GM19455 (cell line): ENCODE data around the gene GRK6.

Experiments used
- ATAC-seq: cut with Tn5 transposase; IDR thresholded peaks from one replicate; pipeline ENCODE4 v1.9.1; 2021; ENCODE audit not compliant: unreplicated experiment

Gene GRK6

DNA sequence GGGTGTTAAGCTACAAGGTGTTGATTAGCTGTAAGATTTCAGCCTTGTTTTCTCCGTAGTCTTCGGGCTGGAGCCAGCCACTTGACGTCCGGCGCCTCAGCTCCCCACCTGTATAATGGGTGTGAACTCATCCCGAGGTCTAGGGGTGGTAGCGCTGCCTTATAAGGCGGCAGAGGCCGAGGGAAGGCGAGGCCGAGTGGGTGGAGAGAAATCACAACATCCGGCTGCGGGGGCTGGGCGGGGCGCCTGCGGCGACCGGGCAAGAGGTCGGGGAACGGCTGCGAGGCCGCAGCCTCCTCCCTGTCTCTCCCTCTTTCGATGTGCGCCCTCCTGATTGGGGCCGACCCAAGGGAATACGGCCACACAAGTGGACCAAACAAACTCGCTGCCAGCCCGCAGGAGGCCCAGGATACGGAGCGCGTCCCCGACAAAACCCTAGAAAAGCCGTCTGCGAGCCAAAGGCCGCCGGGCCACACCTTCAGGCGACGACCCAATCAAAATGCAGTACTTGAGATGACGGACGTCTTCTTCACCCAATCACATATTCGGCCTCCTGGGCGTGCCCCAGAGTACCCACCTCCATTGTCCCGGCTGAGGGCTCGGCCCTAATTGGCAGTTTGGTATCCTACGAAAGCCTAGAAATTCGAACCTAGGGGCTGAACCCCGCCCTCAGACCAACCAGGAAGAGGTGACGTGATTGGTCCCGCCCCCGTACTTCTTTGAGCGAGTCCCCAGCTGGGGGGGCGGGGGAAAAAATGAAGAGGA lies 493 bp upstream of the GRK6 start:
- ATAC-seq = peak; percentile 79

DNA sequence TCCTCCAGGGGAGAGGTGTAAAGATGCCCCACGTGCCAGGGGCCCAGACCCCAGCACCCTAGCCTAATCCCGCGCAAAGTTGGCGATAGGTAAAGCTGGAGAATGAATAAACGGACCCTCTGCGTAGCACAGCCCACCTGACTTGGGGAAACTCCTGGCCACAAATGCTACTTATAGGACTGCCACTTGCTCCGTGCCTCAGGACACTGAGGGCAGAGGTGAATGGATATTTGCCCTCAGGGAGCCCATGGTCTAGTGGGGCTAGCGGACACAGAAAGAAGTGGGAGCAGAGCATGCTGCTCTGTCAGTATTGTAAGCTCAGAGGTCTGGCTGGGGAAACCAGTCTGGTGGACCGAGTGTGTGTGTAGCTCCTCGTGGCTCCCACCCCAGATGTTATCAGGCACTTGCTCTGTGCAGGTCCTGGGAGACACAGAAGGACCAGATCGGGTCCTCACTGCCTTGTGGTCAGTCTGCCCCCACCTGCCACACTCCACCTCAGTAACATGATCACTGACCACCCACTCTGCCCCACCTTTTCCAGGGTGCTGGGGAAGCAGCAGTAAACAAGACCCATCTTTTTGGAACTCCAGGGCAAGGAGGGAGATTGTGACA lies 841 bp downstream of the GRK6 start:
- ATAC-seq = no peak

- no peak for ATAC-seq
Observed at GRCh38 chr5:177427919-177428573, 1.6 kb downstream of the GRK6 start.

DNA sequence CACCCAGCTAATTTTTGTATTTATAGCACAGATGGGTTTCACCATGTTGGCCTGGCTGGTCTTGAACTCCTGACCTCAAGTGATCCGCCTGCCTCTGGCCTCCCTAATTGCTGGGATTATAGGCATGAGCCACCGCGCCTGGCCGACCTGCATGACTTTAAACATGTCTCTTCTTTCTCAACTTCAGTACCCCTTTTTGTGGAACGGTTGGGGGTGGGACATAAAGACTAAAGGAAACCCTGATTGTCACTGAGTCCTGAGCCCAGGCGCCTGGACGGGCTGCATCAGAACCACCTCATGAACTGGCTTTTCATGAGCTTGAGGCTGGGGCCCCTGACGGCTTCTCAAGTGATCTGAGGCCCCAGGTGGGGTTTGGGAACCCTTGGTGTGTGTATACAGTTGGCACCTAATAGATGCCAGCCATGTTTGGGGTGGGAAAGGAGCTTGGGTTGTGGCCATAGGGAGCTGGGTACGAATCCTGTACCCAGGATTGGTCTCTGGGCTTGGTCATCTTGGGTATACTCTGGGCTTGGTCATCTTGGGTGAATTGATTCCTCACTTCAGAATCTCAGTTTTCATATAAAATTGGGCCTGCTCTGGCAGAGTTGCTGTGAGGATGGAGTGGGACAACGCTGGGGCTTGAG lies 2.2 kb downstream of the GRK6 start:
- no peak for ATAC-seq

- ATAC-seq = no peak
Observed at GRCh38 chr5:177429248-177430040, 3.0 kb downstream of the GRK6 start.

DNA sequence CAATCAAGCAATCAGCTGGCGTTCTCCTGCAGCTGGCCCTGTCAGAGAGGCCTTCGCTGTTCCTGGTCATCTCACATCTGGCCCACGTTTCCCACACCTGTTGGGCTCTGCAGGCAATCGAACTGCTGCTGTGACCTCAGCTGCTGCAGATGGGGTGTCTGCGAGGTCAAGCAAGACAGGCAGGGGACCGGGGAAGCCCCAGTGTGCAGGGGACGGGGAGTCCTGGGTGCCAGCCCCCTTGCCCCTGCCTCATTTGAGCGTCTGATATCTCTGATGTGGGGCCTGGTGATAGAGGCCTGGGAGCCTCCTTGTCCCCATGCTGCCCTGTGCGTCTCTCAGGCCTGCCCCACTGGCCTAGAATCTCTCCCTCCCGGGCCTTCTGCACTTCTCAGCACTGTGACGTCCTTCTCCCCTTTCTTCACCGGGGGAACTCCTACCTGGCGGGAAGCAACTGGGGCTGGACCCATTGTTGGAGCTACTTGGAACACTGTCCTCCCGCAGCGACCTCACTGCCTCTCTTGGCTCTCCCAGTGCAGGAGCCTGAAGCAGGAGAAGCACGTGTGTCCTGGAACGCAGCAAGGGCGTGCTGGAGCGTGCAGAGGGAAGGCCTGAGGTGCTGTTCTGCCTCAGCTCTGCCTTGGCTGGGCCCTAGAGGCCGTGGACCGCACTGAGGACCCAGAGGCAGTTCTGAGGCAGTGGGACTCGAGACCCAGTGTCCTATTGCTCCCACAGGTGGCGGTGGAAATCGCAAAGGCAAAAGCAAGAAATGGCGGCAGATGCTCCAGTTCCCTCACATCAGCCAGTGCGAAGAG lies 3.9 kb downstream of the GRK6 start:
- ATAC-seq = no peak

- no peak for ATAC-seq
Observed at GRCh38 chr5:177430972-177431316, 4.5 kb downstream of the GRK6 start.

- ATAC-seq = peak; percentile 37
Observed at GRCh38 chr5:177431317-177432142, 5.1 kb downstream of the GRK6 start.

GRCh38 chr5:177432143-177432838 lies 5.8 kb downstream of the GRK6 start:
- no peak for ATAC-seq

- no peak for ATAC-seq
Observed at GRCh38 chr5:177432839-177433657, 6.6 kb downstream of the GRK6 start.

DNA sequence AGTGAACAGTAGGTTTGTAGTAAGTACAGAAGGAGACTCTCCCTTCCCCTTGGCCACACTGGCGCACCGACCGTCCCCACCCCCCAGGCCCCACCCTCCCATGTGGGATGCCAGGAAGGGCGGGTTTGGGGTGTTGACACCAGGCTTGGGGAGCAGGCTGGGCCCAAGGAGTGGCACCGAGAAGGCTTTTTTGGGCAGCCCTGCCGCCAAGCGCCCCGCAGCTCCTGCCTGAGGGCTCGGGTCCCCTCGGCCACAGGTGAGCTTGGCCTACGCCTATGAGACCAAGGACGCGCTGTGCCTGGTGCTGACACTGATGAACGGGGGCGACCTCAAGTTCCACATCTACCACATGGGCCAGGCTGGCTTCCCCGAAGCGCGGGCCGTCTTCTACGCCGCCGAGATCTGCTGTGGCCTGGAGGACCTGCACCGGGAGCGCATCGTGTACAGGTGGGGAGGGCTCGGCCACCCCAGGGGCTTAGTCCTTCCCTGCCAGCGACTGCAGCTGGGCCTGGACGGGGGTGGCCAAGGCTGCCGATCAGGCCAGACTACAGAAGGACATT lies 7.3 kb downstream of the GRK6 start:
- ATAC-seq = no peak

DNA sequence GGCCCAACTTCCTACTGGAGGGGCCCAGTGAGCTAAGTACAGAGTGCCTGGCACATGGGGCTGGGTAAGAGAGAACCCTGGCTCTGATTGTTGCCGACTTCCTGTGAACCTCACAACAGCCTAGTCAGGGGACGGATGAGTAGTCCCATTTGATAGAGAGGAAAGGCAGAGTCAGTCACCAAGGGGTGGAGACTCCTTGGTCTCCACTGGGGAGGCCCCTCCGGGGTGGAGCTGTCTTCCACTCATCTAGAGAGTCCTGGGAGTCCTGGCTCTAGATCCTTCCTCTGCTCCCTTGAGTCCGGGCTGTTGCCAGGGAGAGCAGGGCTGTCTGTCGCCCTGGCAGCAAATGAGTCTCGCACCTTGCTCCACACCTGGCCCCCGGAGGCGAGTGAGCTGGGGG lies 8.0 kb downstream of the GRK6 start:
- ATAC-seq = no peak

- ATAC-seq = no peak
Observed at GRCh38 chr5:177434942-177435738, 8.7 kb downstream of the GRK6 start.

GRCh38 chr5:177435847-177436536 lies 9.5 kb downstream of the GRK6 start:
- ATAC-seq = no peak

- ATAC-seq = no peak
Observed at GRCh38 chr5:177437623-177438022, 11.1 kb downstream of the GRK6 start.

GRCh38 chr5:177438468-177438867 lies 12.0 kb downstream of the GRK6 start:
- no peak for ATAC-seq
